Measurements from ENCODE around the gene BANK1.

Gene BANK1

DNA sequence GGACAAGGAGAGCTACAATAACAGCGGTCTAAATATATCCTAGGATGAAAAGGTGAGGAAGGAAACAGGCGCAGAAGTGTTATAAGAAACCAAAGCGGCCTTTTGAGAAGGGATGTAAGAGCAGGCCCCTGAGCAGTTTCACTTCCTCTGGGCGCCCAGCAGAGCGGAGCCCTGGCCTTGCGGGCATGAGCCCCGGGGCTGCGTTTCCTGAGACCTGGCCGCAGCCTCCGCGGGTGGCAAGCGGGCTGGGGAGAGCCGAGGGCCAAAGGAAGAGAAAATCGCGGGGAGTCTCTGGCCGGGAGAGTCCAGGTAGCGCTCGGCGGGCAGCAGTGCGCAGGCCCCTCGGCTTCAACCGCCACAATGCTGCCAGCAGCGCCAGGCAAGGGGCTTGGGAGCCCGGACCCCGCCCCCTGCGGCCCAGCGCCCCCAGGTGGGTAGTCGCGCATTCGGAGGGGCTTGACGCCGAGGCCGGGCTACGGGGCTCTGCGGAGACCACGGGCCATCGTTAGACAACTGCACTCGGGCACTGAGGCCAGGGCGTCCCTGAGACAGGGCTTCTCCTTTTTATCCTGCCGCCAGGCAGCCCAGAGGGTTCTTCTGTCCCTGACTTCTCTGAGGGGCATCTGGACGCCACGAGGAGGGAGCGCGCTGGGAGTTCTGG lies at the start of gene BANK1:
BANK1 (plus strand) TSS at position 210 of the 661 bp plus-strand sequence; CDS start at position 361, 151 bp downstream.
- no peak for DNase-seq

DNA sequence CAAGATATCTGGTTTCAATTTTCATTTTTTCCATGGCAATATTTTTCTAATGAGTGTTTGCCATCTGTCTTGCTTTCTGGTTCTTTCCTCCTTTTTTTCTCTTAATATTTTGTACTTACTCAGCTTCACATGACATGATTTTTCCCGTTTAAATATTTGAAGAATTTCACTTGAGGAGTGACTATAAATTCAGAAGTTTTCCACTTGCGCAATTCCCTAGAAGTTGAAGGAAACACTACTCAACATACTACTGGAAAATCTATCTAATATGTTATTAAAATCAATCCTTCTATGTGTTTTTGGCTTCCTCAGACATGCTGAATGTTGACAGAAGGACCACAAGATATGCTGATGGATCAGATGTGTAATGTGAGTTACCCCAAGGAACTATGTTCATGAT lies 36.8 kb upstream of the BANK1 start:
- no peak for DNase-seq

GRCh38 chr4:101756181-101756580 lies 34.3 kb upstream of the BANK1 start:
- DNase-seq, result no peak

- DNase-seq, result no peak
Observed at GRCh38 chr4:101761405-101761804, 29.1 kb upstream of the BANK1 start.

DNA sequence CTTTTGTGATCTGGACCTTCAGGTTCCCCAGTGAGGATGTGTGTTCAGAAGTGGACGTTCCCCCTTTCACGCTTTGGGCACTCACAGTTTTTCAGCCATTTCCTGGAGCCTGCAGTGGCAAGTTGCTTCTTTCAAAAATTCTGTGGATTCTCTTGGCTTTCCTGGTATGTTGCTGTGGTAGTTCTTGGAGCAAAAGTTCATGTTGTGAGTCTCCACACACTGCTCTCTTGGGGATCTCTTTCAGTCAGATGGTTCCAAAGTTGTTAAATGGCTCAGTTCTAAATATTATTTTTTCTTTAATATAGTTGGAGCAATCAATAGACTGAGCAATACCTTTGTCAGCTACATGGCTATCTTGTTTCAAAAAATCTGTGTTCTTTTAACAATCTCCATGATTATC lies 28.5 kb upstream of the BANK1 start:
- no peak for DNase-seq

DNA sequence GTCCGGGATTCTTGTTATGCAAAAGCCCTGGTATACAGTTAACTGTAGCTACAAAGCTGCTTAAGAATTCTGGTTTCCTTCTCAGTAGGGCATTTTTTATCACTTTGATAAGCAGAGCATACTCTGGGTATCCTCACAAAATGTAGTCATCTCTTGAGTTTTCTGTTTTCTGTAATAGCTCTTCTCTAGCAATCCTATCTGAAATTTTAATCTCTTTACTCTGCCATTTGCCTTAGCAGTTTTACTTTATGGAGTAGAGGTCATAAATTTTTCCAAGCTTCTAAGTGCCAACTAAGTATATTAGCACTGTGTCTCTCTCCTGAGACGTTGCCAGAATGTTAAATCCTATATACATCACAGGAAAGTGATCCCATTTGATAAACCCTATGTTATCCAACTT lies 28.0 kb upstream of the BANK1 start:
- DNase-seq, result no peak

DNA sequence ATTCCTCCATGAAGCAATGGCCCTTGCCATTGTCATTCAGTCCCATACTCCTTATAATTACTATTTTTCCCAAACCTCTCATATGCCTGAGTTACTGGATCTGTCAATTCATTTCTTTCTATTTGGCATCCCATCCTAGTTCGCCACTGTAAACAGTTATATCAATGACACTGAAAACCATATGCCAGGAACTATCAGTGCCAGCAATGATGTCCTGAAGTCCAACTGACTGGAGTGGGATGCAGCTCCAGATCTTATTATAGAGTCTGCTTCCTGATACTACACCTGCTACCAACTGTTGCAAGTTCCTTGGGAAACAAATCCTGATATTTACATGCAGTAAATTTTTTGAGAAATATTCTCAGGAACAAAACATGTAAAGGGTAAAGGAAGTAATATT lies 27.0 kb upstream of the BANK1 start:
- no peak for DNase-seq

DNA sequence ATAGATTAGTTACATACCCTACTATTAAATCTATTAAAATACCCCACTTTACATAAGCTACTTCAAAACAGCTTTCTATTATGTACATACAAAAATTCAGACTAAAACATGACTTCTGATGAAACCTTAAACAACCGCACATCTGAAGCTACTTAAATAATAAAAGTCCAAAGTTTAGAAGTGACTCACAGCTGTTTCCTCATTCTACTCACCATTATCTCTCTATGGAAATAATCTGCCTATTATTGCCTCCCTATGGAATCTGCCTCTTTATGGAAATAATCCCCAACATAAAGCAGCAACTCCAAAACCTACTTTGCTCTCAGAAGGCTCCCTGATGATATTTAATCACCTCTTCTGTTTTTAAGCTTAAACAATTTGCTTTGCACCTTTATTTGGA lies 15.7 kb upstream of the BANK1 start:
- DNase-seq, result no peak

DNA sequence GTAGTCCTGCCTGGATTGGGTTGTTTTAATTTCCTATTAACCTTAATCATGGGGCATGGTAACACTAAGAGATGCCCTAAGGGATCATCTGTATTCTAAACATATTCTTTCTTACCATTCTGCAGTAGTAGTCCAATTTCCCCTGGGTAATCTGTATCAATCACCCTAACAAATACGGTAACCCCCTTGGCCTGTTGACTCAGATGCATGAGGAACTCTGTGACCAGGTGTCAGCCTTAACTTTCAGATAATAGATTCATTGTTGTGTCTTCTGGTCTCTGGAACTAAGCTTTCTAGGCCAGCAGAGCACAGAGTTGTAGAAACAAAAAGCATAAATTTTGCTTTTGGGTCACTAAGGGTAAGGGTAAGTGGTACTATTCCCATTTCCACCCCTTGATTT lies 13.1 kb upstream of the BANK1 start:
- no peak for DNase-seq

DNA sequence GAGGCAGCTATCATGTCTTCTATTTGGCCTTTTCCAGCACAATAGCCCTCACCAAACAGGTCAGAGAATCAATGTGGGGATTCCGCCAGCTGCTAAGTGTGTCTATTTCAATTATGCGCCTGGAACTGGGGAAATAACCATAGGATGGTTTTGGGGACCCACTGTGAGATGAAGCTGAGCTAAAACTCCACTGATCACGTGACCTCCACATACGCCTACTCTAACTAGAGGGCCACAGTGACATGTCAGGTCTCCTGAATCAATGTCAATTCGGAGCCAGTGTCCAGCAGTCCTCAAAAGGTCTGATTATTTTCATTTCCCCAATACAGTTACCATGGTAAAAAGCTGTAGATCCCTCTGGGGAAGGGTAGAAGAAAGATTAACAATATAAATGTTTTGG lies 10.2 kb upstream of the BANK1 start:
- no peak for DNase-seq

DNA sequence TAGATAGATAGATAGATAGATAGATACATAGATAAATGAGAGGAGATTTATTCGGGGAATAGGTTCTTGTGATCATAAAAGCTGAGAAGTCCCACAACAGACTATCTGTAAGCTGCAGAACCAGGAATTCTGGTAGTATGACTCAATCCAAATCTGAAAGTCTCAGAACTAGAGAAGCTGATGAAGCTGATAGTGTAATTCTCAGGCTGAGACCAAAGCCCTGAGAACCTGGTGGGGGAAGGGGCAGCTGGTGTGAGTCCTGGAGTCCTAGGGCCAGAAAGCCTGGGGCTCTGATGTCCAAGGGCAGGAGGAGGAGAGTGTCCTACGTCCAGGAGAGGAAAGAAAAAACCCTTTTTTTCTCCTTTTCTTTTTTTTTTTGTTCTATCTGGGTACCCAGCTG lies 8.0 kb upstream of the BANK1 start:
- no peak for DNase-seq

- DNase-seq, result no peak
Observed at GRCh38 chr4:101784957-101785356, 5.6 kb upstream of the BANK1 start.

- DNase-seq, result no peak
Observed at GRCh38 chr4:101785486-101785885, 5.0 kb upstream of the BANK1 start.

DNA sequence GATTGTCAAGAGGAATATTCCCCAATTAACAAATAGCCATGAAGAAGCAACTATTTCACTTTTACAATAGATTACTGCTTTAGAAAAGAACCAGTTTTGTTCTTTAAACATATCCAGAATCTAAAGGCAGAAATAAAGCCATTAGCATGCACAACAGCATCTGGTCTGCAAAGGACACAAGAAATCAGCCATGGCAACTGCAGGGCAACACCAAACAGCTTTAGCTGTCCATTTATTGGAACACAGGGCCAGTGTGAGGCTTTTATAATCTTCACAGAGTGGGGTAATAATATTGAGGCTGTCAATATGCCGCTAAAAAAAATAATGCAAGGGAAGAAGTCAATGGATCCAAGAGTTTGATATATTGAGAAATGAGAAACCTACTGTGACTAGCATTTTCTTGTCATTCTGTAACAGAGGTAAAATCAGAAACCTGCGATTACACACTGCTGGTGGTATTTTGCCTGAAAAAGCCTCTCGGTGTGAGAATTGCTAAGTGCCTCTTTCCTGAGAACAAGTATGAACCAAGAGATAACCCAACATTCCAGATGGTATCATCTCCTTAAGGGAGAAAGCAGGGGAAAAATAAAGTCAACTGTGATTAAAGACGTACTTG lies 2.7 kb upstream of the BANK1 start:
- no peak for DNase-seq

DNA sequence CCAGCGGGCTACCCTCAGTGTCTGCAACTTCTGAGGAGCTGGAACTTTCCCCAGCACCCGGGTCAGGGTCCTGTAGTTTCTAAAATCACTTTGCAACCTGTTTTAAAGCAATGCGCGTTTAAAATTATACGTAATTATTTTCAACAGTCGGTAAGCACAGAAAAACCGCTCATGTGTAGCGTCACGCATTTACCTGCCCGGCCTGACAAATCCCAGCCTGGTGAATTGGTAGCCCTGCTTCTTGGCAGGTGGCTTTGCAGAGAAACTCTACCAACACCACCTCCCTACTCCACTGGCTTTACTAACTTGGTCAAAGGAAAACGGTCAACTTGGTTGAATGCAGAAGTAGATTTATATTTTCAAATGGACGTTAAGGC lies 640 bp downstream of the BANK1 start:
- DNase-seq, result no peak

DNA sequence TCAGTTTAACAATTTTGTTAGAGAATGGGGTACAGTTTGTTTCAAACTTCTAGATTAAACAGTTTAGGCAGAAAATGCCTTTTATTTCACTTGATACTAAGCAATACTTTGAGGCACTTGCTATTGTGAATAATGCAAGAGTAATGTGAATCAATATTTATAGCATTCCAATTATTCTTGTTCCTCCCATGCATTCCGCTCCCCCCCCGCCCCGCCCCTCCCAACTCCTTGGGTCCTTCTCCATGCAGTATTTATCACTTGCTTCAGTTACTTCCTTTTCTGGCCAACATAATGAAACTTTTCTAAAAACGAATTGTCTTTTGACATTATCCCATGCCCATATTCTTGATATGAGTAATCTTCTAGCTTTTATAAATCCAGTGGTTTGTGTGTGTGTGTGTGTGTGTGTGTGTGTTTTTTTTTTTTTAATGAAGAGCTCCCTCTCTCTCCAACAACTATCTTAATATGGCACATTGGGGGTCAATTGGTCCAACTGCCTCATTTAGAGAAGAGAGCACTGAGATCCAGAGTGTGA lies 1.6 kb downstream of the BANK1 start:
- DNase-seq, result no peak

DNA sequence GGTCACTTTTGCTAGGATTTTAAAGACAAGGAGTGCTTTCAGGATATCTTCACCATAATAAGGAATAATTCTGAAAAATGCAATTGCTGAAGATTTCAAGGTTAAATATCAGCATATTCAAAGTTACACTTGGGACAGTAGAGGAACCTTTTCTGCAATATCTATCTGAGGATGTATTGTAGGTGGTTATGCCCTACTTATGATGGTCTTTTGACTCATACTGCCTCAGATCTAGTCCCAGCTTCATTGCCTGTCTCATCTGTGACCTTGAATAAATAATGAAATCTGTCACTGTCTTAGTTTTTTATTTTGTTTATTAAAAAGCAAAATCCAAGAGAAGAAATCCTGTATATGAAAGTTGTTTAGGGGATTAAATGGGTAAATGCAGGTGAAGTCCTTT lies 2.9 kb downstream of the BANK1 start:
- no peak for DNase-seq

GRCh38 chr4:101794806-101795205 lies 4.3 kb downstream of the BANK1 start:
- DNase-seq, result no peak

DNA sequence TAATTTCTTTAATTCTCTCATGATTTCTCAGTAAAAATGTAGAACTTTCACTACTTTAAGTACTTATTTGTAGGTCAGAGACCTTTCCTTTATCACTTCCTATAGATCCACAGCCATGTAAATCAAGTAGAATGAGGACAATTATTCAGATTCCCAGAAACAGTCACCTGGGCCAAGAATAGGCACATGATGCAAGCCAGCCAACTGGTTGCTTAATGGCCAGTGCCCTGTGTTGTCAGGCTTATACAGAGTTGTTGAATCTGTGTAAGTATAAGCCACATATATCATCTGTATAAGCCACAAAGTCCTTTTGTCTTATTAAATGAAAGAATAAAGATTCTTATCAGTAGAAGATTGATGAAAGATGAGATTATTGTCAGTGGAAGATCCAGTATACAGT lies 5.2 kb downstream of the BANK1 start:
- DNase-seq, result no peak

DNA sequence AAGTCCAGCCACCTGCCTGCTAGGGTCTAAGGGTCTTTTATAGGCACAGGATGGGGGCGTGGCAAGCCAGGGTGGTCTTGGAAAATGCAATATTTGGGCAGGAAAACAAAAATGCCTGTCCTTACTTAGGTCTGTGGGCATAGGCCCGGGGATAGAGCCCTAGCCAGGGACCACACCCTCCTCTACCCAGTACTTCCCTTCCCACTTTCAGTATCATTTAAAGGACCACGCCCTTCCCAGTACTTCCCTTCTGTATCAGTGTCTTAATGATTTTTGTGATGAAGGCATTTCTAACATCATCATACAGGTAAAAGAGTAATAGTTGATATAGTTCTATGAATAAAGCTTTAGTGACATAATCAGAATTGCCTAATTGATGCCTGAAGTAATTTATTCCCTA lies 11.4 kb downstream of the BANK1 start:
- DNase-seq, result no peak

DNA sequence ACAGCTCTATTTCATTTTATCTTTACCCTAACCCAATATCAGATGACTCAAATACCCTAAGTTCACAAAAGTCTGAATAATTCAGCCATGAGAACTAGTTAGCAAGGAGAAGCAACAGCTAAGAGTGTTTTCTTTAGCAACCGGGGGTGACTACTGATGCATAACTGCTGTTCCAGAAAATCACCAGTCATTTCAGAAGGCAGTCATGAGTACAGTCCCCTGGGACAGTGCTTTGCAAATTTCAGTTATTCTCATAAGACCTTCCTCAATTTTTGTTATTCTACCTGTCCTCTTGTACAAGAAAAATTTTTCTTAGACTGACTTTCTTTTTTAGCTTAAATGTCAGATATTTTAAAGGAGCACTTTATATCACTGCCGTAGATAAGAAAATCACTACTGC lies 16.4 kb downstream of the BANK1 start:
- DNase-seq, result no peak

DNA sequence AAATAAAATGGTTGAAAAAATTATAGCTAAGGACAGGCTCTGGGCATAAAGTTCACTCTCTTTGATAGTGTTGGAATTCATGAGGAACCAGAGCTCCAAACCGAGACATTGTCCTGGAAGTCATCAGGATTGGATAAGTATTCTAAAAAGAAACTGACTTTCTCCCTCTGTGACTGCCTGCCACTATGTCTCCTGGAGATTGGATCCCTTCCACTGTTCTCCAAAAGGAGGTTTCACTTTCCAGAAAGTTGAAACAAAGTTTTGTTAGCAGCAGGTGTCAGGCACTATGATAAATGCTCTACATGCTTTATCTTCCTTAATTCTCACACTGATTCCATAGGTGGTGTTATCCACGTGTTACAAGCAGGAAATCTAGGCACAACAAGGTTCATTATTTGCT lies 16.8 kb downstream of the BANK1 start:
- DNase-seq, result no peak

DNA sequence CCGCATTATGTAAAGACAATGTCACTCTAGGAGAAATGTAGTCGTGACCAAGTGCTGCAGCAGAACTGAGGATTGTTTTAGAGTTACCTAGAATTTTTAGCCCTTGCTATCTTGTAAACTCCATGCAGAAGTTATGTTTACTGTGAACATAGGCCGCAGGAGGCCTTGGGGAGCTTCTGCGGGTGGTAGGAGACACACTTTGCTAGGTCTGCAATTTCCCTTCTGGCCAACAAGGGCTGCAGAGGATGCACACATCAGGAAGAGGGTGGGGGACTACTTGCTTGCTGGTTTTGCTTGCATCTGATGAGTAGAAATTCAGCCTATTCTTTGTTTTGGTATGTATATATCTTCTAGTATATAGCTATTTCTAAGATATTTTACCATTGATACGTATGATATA lies 23.1 kb downstream of the BANK1 start:
- DNase-seq, result no peak

DNA sequence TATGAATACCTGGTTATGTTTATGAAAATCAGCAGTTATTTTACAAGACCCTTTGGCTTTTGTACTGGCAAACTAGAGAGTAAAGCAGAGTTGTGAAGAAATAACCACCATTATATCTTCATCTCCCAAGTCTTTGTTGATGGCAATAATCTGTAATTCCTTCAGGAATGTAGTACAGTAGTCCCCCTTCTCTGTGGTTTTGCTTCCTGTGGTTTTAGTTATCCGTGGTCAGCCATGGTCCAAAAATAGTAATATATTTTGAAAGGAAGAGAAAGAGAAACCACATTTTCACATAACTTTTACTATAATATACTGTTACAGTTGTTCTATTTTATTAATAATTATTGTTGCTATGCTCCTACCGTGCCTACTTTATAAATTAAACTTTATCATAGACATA lies 27.8 kb downstream of the BANK1 start:
- DNase-seq, result no peak

DNA sequence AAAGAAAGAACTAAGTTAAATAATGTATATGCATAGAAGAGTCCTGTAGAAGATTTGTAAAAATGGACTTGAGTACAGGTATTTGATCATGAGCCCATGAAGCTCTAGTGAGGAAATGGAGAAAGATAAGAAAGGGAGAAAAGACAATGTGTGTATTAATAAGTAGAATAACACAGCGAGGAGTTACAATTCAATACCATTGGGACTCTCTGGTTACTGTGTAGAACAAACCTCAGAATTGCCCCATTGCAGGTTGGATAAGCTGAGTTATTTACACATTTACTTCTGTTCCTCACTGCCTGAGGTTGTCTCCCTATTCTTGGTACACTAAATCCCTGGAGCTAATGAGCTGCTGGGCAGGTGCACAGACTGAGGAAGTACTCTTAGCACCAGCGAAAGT lies 33.3 kb downstream of the BANK1 start:
- no peak for DNase-seq
